CMK (cell line): ENCODE measurements around the gene LRIG1.

Experiments
- DNase-seq: peaks from one replicate; pipeline ENCODE4 v3.0.0-alpha.2; 2010; ENCODE audit warnings: low read depth

Gene LRIG1

GRCh38 chr3:66382142-66382541, 118.7 kb downstream of the LRIG1 start:
- DNase-seq: no peak

- DNase-seq: no peak
Measured at GRCh38 chr3:66381626-66382025, 119.2 kb downstream of the LRIG1 start.

- no peak for DNase-seq
Measured at GRCh38 chr3:66380200-66380932, 120.5 kb downstream of the LRIG1 start.

- no peak for DNase-seq
Measured at GRCh38 chr3:66379565-66379964, 121.3 kb downstream of the LRIG1 start.

GRCh38 chr3:66378256-66378655, 122.6 kb downstream of the LRIG1 start:
- DNase-seq: no peak

GRCh38 chr3:66377800-66378199, 123.0 kb downstream of the LRIG1 start:
- no peak for DNase-seq

GRCh38 chr3:66376568-66376967, 124.3 kb downstream of the LRIG1 start:
- no peak for DNase-seq

- DNase-seq: no peak
Measured at GRCh38 chr3:66372681-66373350, 128.0 kb downstream of the LRIG1 start.

GRCh38 chr3:66371432-66371831, 129.4 kb downstream of the LRIG1 start:
- no peak for DNase-seq

- DNase-seq: no peak
Measured at GRCh38 chr3:66370179-66370578, 130.6 kb downstream of the LRIG1 start.

GRCh38 chr3:66367979-66368378, 132.8 kb downstream of the LRIG1 start:
- no peak for DNase-seq

GRCh38 chr3:66366747-66367146, 134.1 kb downstream of the LRIG1 start:
- DNase-seq: no peak

- no peak for DNase-seq
Measured at GRCh38 chr3:66365080-66365479, 135.7 kb downstream of the LRIG1 start.

- no peak for DNase-seq
Measured at GRCh38 chr3:66363148-66363547, 137.7 kb downstream of the LRIG1 start.

- no peak for DNase-seq
Measured at GRCh38 chr3:66362541-66362941, 138.3 kb downstream of the LRIG1 start.

GRCh38 chr3:66361356-66361755, 139.5 kb downstream of the LRIG1 start:
- DNase-seq: no peak

- DNase-seq: no peak
Measured at GRCh38 chr3:66355997-66356396, 144.8 kb downstream of the LRIG1 start.

- no peak for DNase-seq
Measured at GRCh38 chr3:66355394-66355793, 145.4 kb downstream of the LRIG1 start.

GRCh38 chr3:66354001-66354400, 146.8 kb downstream of the LRIG1 start:
- DNase-seq: no peak

- no peak for DNase-seq
Measured at GRCh38 chr3:66353530-66353929, 147.3 kb downstream of the LRIG1 start.

GRCh38 chr3:66353039-66353438, 147.8 kb downstream of the LRIG1 start:
- no peak for DNase-seq

- DNase-seq: no peak
Measured at GRCh38 chr3:66350601-66351000, 150.2 kb downstream of the LRIG1 start.

GRCh38 chr3:66348704-66349103, 152.1 kb downstream of the LRIG1 start:
- DNase-seq: no peak
